IMR-90 (cell line): Measurements from ENCODE around the gene FAM13B. TPM values are rescaled to one million over a fixed set of nuclear protein-coding genes. Genes with fewer than 3 reads are reported as not detected.

Experiments
- ATAC-seq: fragments of 200-7000 bp; cut with Tn5 transposase; 2 replicates; pipeline ENCODE4 v1.9.1; 2020; ENCODE audit warnings: low read depth, mild to moderate bottlenecking, moderate library complexity
- BruUV-seq: library from RNA; stranded (reverse); fragments of 400-500 nt; replicated peaks from 2 replicates; lab custom pipeline; 2021; lab: Mats Ljungman, UMichigan
- CTCF ChIA-PET: fragments of 300-600 bp; formaldehyde crosslinking; extraction: SDS; loops from one replicate; lab custom pipeline; 2021; ENCODE audit warnings: antibody characterized with exemption; lab: Yijun Ruan, JAX
- POLR2A ChIA-PET: fragments of 300-600 bp; sonication (Branson Sonifier 250); formaldehyde crosslinking; loops from one replicate; lab custom pipeline; 2022; ENCODE audit warnings: antibody characterized with exemption; ENCODE audit not compliant: unreplicated experiment; lab: Charles Lee
- DNase-seq: peaks from one replicate; pipeline ENCODE4 v3.0.0; 2013
- H2AFZ ChIP-seq: replicated peaks from 2 replicates; pipeline ENCODE3; 2013; ENCODE audit warnings: low read length, mild to moderate bottlenecking; ENCODE audit not compliant: poor library complexity
- H2AK5ac ChIP-seq: 2 replicates; pipeline ENCODE4 v1.6.1; 2013; ENCODE audit warnings: low read depth, low read length, inconsistent platforms
- H2AK9ac ChIP-seq: replicated peaks from 2 replicates; pipeline ENCODE3; 2013; ENCODE audit warnings: mild to moderate bottlenecking, low read depth, low read length, moderate library complexity; ENCODE audit not compliant: poor library complexity
- H2BK120ac ChIP-seq: 2 replicates; pipeline ENCODE4 v1.6.1; 2013; ENCODE audit warnings: low read depth, low read length, inconsistent platforms
- H2BK15ac ChIP-seq: 3 replicates; pipeline ENCODE4 v1.6.1; 2013; ENCODE audit warnings: low read depth, low read length, inconsistent platforms
- H2BK20ac ChIP-seq: 2 replicates; pipeline ENCODE4 v1.6.1; 2013; ENCODE audit warnings: low read depth, mild to moderate bottlenecking, inconsistent platforms, low read length, moderate library complexity
- H2BK5ac ChIP-seq: 2 replicates; pipeline ENCODE4 v1.6.1; 2013; ENCODE audit warnings: mild to moderate bottlenecking, low read depth, low read length, inconsistent platforms; ENCODE audit not compliant: poor library complexity, severe bottlenecking
- H3K14ac ChIP-seq: replicated peaks from 2 replicates; pipeline ENCODE4 v1.6.1; 2013; ENCODE audit warnings: low read depth, low read length, inconsistent platforms
- H3K18ac ChIP-seq: 2 replicates; pipeline ENCODE4 v1.6.1; 2013; ENCODE audit warnings: low read depth, low read length, control low read depth
- H3K23ac ChIP-seq: 2 replicates; pipeline ENCODE4 v1.6.1; 2013; ENCODE audit warnings: low read depth, low read length, inconsistent platforms
- H3K27ac ChIP-seq: 2 replicates; pipeline ENCODE4 v1.5.1; 2013; ENCODE audit warnings: mild to moderate bottlenecking, control low read depth, low read length; ENCODE audit not compliant: insufficient read depth
- H3K27me3 ChIP-seq: 2 replicates; pipeline ENCODE4 v1.6.1; 2013; ENCODE audit warnings: low read length; ENCODE audit not compliant: control insufficient read depth, insufficient read depth
- H3K36me3 ChIP-seq: 2 replicates; pipeline ENCODE4 v1.6.1; 2013; ENCODE audit warnings: low read length, mixed read lengths; ENCODE audit not compliant: control insufficient read depth, insufficient read depth
- H3K4ac ChIP-seq: 2 replicates; pipeline ENCODE4 v1.6.1; 2013; ENCODE audit warnings: low read depth, low read length, inconsistent platforms
- H3K4me1 ChIP-seq: 2 replicates; pipeline ENCODE4 v1.6.1; 2013; ENCODE audit warnings: low read length, mixed read lengths; ENCODE audit not compliant: control insufficient read depth, insufficient read depth
- H3K4me2 ChIP-seq: 2 replicates; pipeline ENCODE4 v1.6.1; 2013; ENCODE audit warnings: low read depth, mild to moderate bottlenecking, control low read depth, low read length, moderate library complexity
- H3K4me3 ChIP-seq: 2 replicates; pipeline ENCODE4 v1.5.1; 2013; ENCODE audit warnings: low read depth, mild to moderate bottlenecking, control low read depth, low read length, moderate library complexity; ENCODE audit not compliant: insufficient read depth
- H3K56ac ChIP-seq: 2 replicates; pipeline ENCODE4 v1.6.1; 2013; ENCODE audit warnings: low read length, inconsistent platforms; ENCODE audit not compliant: insufficient read depth; ENCODE audit errors: extremely low read depth
- H3K79me1 ChIP-seq, 2 experiments: 2 replicates each; pipeline ENCODE4 v1.6.1; 2013; ENCODE audit warnings: low read length in 2 of 2, inconsistent platforms in 1 of 2, low read depth in 1 of 2
- H3K9ac ChIP-seq: 2 replicates; pipeline ENCODE4 v1.6.1; 2013; ENCODE audit warnings: low read depth, low read length, control low read depth
- H3K9me1 ChIP-seq: 2 replicates; pipeline ENCODE4 v1.6.1; 2013; ENCODE audit warnings: low read length, inconsistent platforms; ENCODE audit not compliant: insufficient read depth
- H3K9me3 ChIP-seq: 2 replicates; pipeline ENCODE4 v1.6.1; 2013; ENCODE audit warnings: low read length; ENCODE audit not compliant: control insufficient read depth, insufficient read depth
- H4K20me1 ChIP-seq: 2 replicates; pipeline ENCODE4 v1.6.1; 2013; ENCODE audit warnings: low read length, inconsistent platforms; ENCODE audit not compliant: insufficient read depth
- H4K5ac ChIP-seq: 2 replicates; pipeline ENCODE4 v1.6.1; 2013; ENCODE audit warnings: mild to moderate bottlenecking, low read depth, low read length, control low read depth
- H4K8ac ChIP-seq, 2 experiments: 2 replicates each; pipeline ENCODE4 v1.6.1; 2013; ENCODE audit warnings: low read depth in 2 of 2, low read length in 2 of 2, control low read depth in 1 of 2, inconsistent platforms in 1 of 2
- H4K91ac ChIP-seq: 2 replicates; pipeline ENCODE4 v1.6.1; 2013; ENCODE audit warnings: low read depth, low read length, inconsistent platforms; ENCODE audit not compliant: insufficient read depth
- BHLHE40 ChIP-seq: fragments of 150-350 bp; IDR thresholded peaks from 2 replicates; pipeline ENCODE4 v1.6.1; 2016; ENCODE audit warnings: mild to moderate bottlenecking, low read depth, low read length
- CEBPB ChIP-seq: IDR thresholded peaks from 2 replicates; pipeline ENCODE4 v1.6.1; 2012; ENCODE audit warnings: low read depth, low read length, improper control_type of control experiment
- CHD1 ChIP-seq: IDR thresholded peaks from 2 replicates; pipeline ENCODE4 v1.6.1; 2012; ENCODE audit warnings: low read depth, low read length, improper control_type of control experiment
- CTCF ChIP-seq: conservative IDR thresholded peaks from 2 replicates; pipeline ENCODE4 v1.5.1; 2012; ENCODE audit warnings: mild to moderate bottlenecking, low read depth, low read length, improper control_type of control experiment
- FOS ChIP-seq: fragments of 150-350 bp; IDR thresholded peaks from 2 replicates; pipeline ENCODE4 v1.6.1; 2016; ENCODE audit warnings: low read depth, low read length
- MAFK ChIP-seq: IDR thresholded peaks from 2 replicates; pipeline ENCODE4 v1.6.1; 2012; ENCODE audit warnings: low read depth, low read length, improper control_type of control experiment
- MAZ ChIP-seq: IDR thresholded peaks from 2 replicates; pipeline ENCODE4 v1.6.1; 2012; ENCODE audit warnings: low read depth, mild to moderate bottlenecking, low read length, improper control_type of control experiment, moderate library complexity, borderline replicate concordance
- MXI1 ChIP-seq: IDR thresholded peaks from 2 replicates; pipeline ENCODE4 v1.6.1; 2012; ENCODE audit warnings: low read depth, mild to moderate bottlenecking, low read length, moderate library complexity, borderline replicate concordance
- NFE2L2 ChIP-seq: fragments of 150-350 bp; IDR thresholded peaks from 2 replicates; pipeline ENCODE4 v1.6.1; 2016; ENCODE audit warnings: low read depth, mild to moderate bottlenecking, low read length
- POLR2A ChIP-seq: IDR thresholded peaks from 2 replicates; pipeline ENCODE4 v1.6.1; 2012; ENCODE audit warnings: mild to moderate bottlenecking, low read depth, low read length
- RAD21 ChIP-seq: IDR thresholded peaks from 2 replicates; pipeline ENCODE4 v1.6.1; 2012; ENCODE audit warnings: low read length, improper control_type of control experiment
- RCOR1 ChIP-seq: IDR thresholded peaks from 2 replicates; pipeline ENCODE4 v1.6.1; 2012; ENCODE audit warnings: mild to moderate bottlenecking, low read length, improper control_type of control experiment; ENCODE audit not compliant: insufficient replicate concordance
- RFX5 ChIP-seq: IDR thresholded peaks from 2 replicates; pipeline ENCODE4 v1.8.0; 2012; ENCODE audit warnings: low read depth, mild to moderate bottlenecking, low read length, moderate library complexity
- SMC3 ChIP-seq: fragments of 150-350 bp; IDR thresholded peaks from 2 replicates; pipeline ENCODE4 v1.6.1; 2016; ENCODE audit warnings: low read depth, mild to moderate bottlenecking, antibody characterized with exemption, low read length, moderate library complexity
- USF2 ChIP-seq: fragments of 150-350 bp; IDR thresholded peaks from 2 replicates; pipeline ENCODE4 v1.6.1; 2017; ENCODE audit warnings: mild to moderate bottlenecking, antibody characterized with exemption, low read length, low read depth
- WGBS, 2 experiments: methylation state at CpG; one replicate each; pipeline versions ENCODE4 v1.1.5 to v1.1.7; 2013; ENCODE audit warnings: missing lambda C conversion rate in 2 of 2; ENCODE audit not compliant: insufficient read length in 1 of 2; ENCODE audit errors: extremely low coverage in 2 of 2; 5-methylcytosine and 5-hydroxymethylcytosine counted together
- dilution Hi-C: fragments of 300-500 bp; cut with HindIII; formaldehyde crosslinking; loops from one replicate; pipeline ENCODE4 v1.14.3; 2018; ENCODE audit warnings: low sequenced_read_pairs; ENCODE audit not compliant: unreplicated experiment
- in situ Hi-C: fragments of 300-500 bp; cut with MboI; formaldehyde crosslinking; loops from 3 replicates; pipeline ENCODE4 v1.14.3; 2019; ENCODE audit warnings: low sequenced_read_pairs, inconsistent platforms, mixed read lengths
- intact Hi-C: fragments of 100-400 bp; cut with micrococcal nuclease; formaldehyde crosslinking; loops from 2 replicates; pipeline ENCODE4 v1.10.0; 2022
- polyA plus RNA-seq, 3 experiments: library from polyadenylated mRNA; depleted of rRNA; stranded (reverse); fragments of >200 nt; gene quantifications; 2 replicates each; pipeline ENCODE4 v1.2.3, GENCODE V29; 2012; ENCODE audit warnings: low replicate concordance in 1 of 3
- total RNA-seq: library from RNA; depleted of rRNA; stranded (reverse); fragments of >200 nt; gene quantifications from 2 replicates; pipeline ENCODE4 v1.2.3, GENCODE V29; 2012
- TF ChIP-seq, protein P1 (sequence below): fragments of 150-350 bp; IDR thresholded peaks from 2 replicates; pipeline ENCODE4 v1.6.1; 2016; ENCODE audit warnings: low read depth, mild to moderate bottlenecking, low read length, moderate library complexity, borderline replicate concordance

Gene FAM13B
- total and polyA plus RNA-seq, 2 of the 4 experiments (the other 2 are of a cell fraction): 14.6 to 15.1 TPM

GRCh38 chr5:138029944-138030343 lies 2.9 kb downstream of the FAM13B start:
- in situ Hi-C loops (loop anchor here (10.0 to 25.0 kb wide), 2 partner anchors 107 to 275 kb away; partner anchors contain the start of genes HNRNPA0 and NME5), intact Hi-C loops (no loop called here), dilution Hi-C loops (no loop called here)
- Histone ChIP-seq H3K4me3 (no peak overlapping the region), H3K56ac (no peak overlapping the region), H2AK9ac (no peak overlapping the region), H2AK5ac (no peak overlapping the region), H3K4me1 (peaks cover 3% of the 10 kb centered on the region), H3K9ac (no peak overlapping the region), H3K14ac (no peak overlapping the region), H3K27ac (no peak overlapping the region), H3K79me1 (peaks cover 0 to 37% of the 10 kb centered on the region in 2 experiments; a peak in 3 of 4 replicates), H3K4me2 (0 out of 2 replicates have a peak overlapping the region, but pooled peaks have one; percentile 10), H3K23ac (peak overlapping the region; percentile 52; the same call in 1 of the 2 replicates), H3K27me3 (no peaks in the 10 kb centered on the region), H4K91ac (no peak overlapping the region), H4K5ac (no peak overlapping the region), H2BK120ac (no peak overlapping the region), H3K9me1 (peaks cover 4% of the 10 kb centered on the region), H2AFZ (no peak overlapping the region), H2BK15ac (no peak overlapping the region), H3K18ac (no peak overlapping the region), H3K9me3 (no peaks in the 10 kb centered on the region), H4K20me1 (peaks cover 72% of the 10 kb centered on the region), H3K36me3 (peaks cover 1% of the 10 kb centered on the region; the same call in 1 of the 2 replicates), H3K4ac (no peak overlapping the region), H2BK5ac (no peak overlapping the region), H2BK20ac (no peak overlapping the region), H4K8ac (no peak overlapping the region)
- ChIA-PET CTCF (interaction anchor here (0.6 kb wide), 2 partner anchors 75 to 97 kb away, joined by 4 to 5 read pairs; no protein-coding TSS in a partner anchor), POLR2A (no interaction called here)
- WGBS, 2 experiments: no CpG with 5 or more reads among the region's 2 CpGs
- no TSS peak for BruUV-seq
- no peak for DNase-seq
- no peak for TF ChIP-seq CTCF
- no peak for TF ChIP-seq MAZ
- no peak for TF ChIP-seq NFE2L2
- TF ChIP-seq MXI1: no peak
- TF ChIP-seq CEBPB: no peak
- no peak for TF ChIP-seq USF2
- TF ChIP-seq RCOR1: no peak
- TF ChIP-seq MAFK: no peak
- TF ChIP-seq FOS: no peak
- no peak for TF ChIP-seq POLR2A
- TF ChIP-seq CHD1: no peak
- TF ChIP-seq, protein P1, sequence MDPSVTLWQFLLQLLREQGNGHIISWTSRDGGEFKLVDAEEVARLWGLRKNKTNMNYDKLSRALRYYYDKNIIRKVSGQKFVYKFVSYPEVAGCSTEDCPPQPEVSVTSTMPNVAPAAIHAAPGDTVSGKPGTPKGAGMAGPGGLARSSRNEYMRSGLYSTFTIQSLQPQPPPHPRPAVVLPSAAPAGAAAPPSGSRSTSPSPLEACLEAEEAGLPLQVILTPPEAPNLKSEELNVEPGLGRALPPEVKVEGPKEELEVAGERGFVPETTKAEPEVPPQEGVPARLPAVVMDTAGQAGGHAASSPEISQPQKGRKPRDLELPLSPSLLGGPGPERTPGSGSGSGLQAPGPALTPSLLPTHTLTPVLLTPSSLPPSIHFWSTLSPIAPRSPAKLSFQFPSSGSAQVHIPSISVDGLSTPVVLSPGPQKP: no peak
- TF ChIP-seq SMC3: no peak
- no peak for TF ChIP-seq RAD21
- TF ChIP-seq RFX5: no peak
- TF ChIP-seq BHLHE40: no peak
- no peak for ATAC-seq
